Measurements from ENCODE around the gene ING3.

DNA sequence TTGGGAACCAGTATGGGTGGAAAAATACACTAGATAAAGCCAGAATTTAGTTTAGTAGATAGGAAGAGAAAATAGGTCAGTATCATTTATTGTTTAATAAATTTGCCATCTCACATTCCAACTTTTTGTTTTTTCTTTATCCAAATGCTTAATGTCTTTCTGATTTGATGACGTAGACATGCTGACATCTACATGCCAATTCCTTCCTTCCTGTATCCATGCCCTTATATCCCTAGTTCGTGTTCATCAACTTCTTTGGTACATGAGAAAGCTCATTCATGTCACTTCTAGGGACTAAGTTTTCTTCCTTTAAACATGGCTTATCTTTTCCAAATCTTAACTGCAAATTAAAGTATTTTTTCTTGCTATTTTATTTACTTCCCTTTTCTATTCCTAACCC lies 30.5 kb upstream of the ING3 start:
- TF ChIP-seq, protein P1, sequence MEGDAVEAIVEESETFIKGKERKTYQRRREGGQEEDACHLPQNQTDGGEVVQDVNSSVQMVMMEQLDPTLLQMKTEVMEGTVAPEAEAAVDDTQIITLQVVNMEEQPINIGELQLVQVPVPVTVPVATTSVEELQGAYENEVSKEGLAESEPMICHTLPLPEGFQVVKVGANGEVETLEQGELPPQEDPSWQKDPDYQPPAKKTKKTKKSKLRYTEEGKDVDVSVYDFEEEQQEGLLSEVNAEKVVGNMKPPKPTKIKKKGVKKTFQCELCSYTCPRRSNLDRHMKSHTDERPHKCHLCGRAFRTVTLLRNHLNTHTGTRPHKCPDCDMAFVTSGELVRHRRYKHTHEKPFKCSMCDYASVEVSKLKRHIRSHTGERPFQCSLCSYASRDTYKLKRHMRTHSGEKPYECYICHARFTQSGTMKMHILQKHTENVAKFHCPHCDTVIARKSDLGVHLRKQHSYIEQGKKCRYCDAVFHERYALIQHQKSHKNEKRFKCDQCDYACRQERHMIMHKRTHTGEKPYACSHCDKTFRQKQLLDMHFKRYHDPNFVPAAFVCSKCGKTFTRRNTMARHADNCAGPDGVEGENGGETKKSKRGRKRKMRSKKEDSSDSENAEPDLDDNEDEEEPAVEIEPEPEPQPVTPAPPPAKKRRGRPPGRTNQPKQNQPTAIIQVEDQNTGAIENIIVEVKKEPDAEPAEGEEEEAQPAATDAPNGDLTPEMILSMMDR (IDR thresholded peaks at IDR 0.05; ENCODE audit: low read depth, low read length) = no peak
- no peak for TF ChIP-seq EZH2phosphoT487 (IDR thresholded peaks at IDR 0.05; ENCODE audit: low read depth)

Data from OCI-LY3 (cell line).